ENCODE measurements around the gene RPGRIP1L. TPM values are rescaled to one million over a fixed set of nuclear protein-coding genes. Genes with fewer than 3 reads are reported as not detected.

RPGRIP1L gene
- polyA plus RNA-seq, 10 donors, result 6.5 to 12.2 (median 8.6) TPM

DNA sequence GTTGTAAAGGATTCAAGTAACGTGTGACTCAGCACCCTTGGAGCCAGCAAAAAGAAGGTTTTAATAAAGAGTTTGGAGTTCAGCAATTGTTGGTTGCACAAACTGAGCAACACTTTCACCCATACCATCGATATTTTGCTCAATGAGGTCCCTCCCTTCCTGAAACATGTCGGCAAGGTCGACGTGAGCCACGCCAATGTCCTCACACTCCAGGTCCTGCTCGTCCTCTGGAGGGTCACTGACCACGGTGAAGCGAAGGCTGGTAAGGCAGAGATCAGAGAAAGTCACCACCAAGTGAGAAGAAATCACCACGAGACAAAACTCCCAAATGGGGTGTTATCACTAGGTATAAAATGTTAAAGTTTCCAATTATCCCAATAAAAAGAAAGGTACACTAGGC, 98.3 kb downstream of the RPGRIP1L start:
- peak in 1 of 3 donors; percentile 26 for DNase-seq

GRCh38 chr16:53601961-53602360, 101.7 kb downstream of the RPGRIP1L start:
- no peak for DNase-seq

DNA sequence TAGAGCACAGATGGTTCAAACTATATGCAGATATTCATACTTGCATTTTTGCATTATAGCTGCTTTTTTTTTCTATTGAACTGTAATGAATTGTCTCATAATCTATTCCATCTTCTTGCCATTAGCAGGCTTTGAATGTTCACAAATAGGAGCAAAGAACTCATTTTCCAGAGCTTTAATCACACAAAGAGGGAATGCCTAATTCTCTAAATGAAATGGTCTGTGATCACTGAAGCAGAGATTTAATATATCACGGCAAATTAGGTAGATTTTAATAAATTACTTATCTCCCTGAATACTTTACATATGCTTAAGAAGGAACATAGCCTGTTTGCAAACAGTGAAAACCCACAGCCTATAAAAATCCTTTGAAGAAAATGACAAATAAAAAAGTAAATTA, 103.0 kb downstream of the RPGRIP1L start:
- DNase-seq, result no peak

GRCh38 chr16:53600126-53600525, 103.5 kb downstream of the RPGRIP1L start:
- DNase-seq, result peak in 2 of 3 donors; percentile 15 to 66

- no peak for DNase-seq
Measured at GRCh38 chr16:53599548-53599947, 104.1 kb downstream of the RPGRIP1L start.

DNA sequence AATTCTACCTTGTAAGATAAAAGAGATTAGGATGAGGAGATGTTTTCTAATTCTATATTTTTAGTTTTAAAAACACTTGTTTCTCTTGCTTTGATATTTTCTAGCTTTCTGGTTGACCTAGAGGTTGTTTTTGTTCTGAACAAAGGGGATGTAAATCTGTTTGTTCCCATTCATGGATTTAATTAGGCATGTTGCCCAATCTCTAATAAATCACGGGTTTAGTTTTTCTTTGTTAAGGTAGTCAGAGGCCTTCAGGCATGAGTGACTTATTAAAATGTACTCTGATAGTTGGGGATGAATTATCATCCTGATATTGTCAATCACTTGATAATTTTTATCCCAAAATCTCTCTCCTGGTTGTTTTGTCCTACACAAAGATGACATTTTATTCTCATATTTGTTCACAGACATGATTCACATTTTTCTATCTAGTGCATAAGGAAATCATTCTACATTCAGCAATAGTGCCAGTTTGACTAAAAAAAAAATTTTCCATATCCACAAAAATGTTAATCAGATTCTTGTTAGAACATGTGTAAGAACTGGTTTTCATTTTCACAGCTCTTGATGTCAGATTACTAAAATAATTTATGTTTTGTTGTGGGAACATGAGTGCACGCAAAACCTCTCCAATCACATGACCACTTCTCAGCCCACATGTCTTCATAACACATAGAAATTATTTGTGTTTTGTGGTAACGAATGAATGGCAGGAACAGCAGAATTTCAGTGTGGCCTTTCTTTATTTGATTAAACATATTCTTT, 105.0 kb downstream of the RPGRIP1L start:
- DNase-seq, result no peak

GRCh38 chr16:53597776-53598175, 105.9 kb downstream of the RPGRIP1L start:
- no peak for DNase-seq

GRCh38 chr16:53588081-53588648, 115.5 kb downstream of the RPGRIP1L start:
- no peak for DNase-seq

DNA sequence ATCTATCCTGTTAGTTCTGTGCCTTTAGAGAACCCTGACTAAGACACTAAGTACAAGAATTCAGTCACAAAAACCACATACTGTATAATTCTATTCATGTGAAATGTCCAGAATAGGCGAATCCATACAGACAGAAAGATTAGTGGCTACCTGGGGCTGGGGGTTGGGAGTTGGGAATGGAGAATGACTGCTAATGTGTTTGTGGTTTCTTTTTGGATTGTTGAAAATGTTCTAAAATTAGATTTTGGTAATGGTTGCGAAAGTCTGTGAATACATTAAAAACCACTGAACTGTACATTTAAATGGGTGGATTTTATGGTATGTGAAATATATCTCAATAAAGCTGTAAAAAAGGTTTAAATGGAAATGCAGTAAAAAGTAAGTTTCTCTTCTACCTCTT, 120.3 kb downstream of the RPGRIP1L start:
- DNase-seq, result peak in 1 of 3 donors; percentile 85

DNA sequence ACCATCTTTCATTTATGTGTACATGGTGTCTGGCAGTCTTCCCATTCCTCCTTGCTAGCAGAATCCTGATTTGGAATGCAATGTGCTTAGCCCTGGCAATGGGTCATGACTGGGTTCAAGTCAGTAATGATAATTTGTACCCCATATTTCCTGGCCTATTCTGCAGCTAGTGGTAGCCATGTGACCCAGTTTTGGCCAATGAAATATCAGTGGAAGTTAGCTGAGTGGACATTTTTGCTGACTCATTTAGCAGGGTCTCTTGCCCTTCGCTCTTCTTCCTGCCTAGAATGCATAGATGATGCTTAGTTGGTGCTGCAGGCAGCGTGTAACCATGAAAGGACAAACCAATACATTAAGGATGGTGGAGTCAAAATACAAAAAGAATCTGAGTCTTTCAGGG, 121.9 kb downstream of the RPGRIP1L start:
- DNase-seq, result no peak

DNA sequence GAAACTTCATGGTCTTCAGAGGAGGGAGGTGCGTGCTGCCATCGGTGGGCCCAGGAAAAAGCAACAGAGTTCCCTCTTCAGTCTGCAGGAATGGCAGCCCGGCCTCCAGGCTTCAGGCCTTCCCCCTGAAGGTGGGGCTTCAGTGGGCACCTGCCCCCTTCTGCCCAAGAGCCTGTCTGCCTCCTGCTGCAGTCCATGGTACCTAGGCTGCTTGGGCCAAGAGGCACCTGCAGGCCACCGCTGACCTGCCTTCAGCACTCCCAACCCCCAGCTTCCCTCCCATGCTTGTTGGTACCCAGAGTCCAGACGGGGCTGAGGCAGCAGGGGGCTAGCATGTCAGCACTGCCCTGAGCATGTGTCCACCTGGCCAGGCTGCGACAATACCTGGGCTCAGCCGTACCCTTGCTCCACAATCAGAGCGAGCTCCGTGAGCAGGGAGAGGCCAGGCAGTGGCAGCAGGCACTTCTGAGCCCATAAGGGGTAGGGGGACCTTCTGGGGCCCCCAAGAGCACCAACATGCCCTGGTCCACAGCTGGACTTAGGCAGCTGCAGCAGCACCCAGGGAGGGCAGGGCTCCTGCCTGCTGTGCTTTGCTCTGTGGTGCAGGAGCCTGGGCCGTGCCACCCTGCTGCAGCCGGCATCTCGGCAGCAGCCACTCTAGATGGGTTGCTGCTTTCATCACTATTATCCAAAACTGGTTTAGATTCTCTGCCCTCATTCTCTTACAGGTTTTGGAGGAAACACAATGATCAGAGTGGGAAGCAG, 123.4 kb downstream of the RPGRIP1L start:
- DNase-seq, result no peak

DNA sequence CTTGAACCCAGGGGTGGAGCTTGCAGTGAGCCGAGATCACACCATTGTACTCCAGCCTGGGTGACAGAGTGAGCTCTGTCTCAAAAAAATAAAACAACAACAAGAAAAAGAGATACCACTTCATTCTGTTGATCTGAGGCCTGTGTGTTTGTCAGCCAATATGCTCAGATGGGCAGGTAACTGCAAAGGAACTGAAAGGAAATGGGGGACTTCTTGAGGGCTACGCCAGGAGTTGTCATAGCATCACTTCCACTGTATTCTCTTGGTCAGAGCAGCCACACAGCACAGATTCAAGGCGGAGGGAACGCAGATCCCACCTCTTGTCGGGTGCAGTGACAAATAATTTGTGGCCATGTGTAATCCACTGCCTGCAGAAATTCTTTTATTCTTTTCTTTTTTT, 126.8 kb downstream of the RPGRIP1L start:
- no peak for DNase-seq

DNA sequence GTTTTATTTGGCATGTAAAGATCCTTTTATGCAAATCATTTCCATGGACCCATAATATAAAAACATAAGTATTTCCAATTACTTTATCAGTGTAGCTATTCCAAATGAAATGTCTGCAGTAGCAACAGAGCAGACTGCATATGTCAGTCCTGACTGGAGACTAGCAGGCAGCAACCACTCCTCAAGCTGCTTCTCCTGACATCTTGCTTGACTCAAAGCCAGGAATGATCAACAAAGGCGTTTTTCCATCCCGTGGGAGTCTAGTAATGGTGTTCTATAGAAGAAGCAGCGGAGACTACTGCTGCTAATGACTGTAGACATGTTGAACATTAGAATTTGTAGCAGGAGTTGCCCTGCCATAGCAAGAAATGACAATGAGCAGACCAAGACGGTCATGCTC, 127.4 kb downstream of the RPGRIP1L start:
- DNase-seq, result no peak

DNA sequence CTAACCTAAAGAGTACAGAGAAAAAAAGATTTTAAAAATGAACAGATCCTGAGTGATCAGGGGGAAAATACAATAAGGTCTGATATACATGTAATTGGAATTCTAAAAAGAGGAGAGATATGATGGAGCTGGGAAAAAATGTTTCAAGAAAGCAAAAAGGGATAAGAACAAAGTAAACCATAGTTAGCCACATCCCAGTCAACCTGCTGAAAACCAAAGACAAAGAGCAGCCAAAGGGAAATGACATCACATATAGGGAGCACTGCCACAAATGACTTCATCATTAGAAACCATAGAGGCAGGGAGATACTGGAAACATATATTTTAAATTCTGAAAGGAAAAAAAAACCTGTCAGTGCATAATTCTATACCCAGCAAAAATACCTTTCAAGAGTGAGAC, 131.9 kb downstream of the RPGRIP1L start:
- DNase-seq, result no peak

GRCh38 chr16:53566552-53567245, 137.0 kb downstream of the RPGRIP1L start:
- DNase-seq, result peak in 1 of 3 donors; percentile 51

DNA sequence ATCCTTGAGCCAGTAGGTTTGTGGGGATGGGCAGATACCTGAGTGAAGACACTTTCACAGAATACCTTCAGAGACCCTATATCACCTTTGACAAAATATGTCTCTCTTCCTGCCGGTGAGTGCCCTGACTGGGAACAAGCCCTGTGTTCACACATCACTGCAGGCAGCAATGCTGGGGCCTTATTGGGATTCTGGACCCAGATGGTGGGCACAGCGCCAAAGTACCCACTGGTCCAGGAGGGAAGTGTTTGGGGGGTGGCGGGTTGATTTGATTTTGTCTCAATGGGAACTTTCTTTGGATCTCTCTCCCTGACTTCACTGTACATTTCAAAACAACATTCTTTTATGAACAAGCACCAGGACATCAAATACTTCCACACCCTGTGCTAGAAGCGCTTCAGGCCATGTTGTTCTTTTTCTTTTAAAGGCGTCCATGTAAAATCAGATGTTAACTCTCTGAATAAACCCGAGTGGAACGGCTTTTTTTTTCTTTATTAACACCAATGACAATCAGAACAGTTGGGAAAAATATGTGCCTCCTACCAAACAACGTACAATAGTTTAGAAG, 138.3 kb downstream of the RPGRIP1L start:
- DNase-seq, result no peak

DNA sequence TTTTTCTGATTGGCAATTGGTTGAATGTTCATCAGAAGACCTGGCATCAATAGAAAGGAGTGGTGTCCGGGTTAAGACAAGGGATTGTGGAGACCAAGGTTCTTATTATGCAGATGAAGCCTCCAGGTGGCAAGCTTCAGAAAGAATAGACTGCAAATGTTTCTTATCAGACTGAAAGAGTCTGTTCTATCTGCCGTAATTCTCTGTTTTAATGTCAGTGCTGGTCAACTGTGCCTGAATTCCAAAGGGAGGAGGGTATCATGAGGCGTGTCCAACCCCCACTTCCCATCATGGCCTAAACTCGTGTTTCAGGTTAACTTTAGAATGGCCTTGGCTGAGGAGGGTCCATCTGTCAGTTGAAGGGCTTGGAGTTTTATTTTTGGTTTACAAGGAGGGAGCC, 140.2 kb downstream of the RPGRIP1L start:
- no peak for DNase-seq

- no peak for DNase-seq
Measured at GRCh38 chr16:53561101-53561888, 142.4 kb downstream of the RPGRIP1L start.

GRCh38 chr16:53559270-53559951, 144.2 kb downstream of the RPGRIP1L start:
- peak in 1 of 3 donors; percentile 20 for DNase-seq

DNA sequence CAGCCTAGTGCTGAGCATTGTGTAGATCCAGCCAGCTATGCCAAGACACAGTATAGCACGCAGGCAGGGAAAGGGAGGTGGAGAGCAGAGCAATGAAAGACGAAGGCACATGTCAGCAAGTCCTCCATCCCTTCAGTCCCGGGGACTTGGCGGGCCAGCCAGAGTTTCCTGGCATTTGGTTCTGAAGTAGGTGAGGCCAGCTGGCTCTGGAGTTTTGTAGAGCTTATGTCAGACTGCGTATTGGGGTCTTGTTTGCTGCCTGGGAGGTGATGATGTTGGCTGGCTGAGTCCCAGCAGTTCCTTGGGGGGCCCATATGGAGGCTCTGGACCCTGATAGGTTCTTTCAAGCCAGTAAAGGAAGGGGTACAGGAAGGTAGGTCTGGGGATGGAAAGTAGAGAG, 144.9 kb downstream of the RPGRIP1L start:
- DNase-seq, result peak; percentile 50 to 89 (median 76)

Data from muscle of back (tissue), 11 donors.